Activated CD4-positive, CD25-positive, alpha-beta regulatory T cell treated with anti-CD3 and anti-CD28 coated beads, Interleukin-2, amount 50 U/mL, for 16 hours (primary cell): ENCODE measurements around the gene LRRTM4.

Experiments used
- DNase-seq: peaks from one replicate; pipeline ENCODE4 v3.0.0-alpha.2; 2020; ENCODE audit warnings: low read depth, low spot score

The LRRTM4 gene

GRCh38 chr2:77322431-77322830, 199.7 kb downstream of the LRRTM4 start:
- no peak for DNase-seq

GRCh38 chr2:77314721-77315120, 207.5 kb downstream of the LRRTM4 start:
- DNase-seq: no peak

GRCh38 chr2:77310416-77310815, 211.8 kb downstream of the LRRTM4 start:
- DNase-seq: no peak

- DNase-seq: no peak
These were observed 212.5 kb downstream of the LRRTM4 start for GRCh38 chr2:77309725-77310124.

GRCh38 chr2:77301441-77301840, 220.7 kb downstream of the LRRTM4 start:
- no peak for DNase-seq

- no peak for DNase-seq
These were observed 225.4 kb downstream of the LRRTM4 start for GRCh38 chr2:77296791-77297190.

GRCh38 chr2:77294474-77294873, 227.7 kb downstream of the LRRTM4 start:
- no peak for DNase-seq

GRCh38 chr2:77284353-77284752, 237.8 kb downstream of the LRRTM4 start:
- no peak for DNase-seq

- no peak for DNase-seq
These were observed 250.9 kb downstream of the LRRTM4 start for GRCh38 chr2:77271262-77271661.

GRCh38 chr2:77270433-77270832, 251.7 kb downstream of the LRRTM4 start:
- no peak for DNase-seq

GRCh38 chr2:77268626-77269025, 253.6 kb downstream of the LRRTM4 start:
- DNase-seq: no peak

GRCh38 chr2:77232909-77233425, 289.2 kb downstream of the LRRTM4 start:
- no peak for DNase-seq

GRCh38 chr2:77228391-77228790, 293.8 kb downstream of the LRRTM4 start:
- DNase-seq: no peak

- no peak for DNase-seq
These were observed 311.5 kb downstream of the LRRTM4 start for GRCh38 chr2:77210725-77211124.

GRCh38 chr2:77207331-77207730, 314.8 kb downstream of the LRRTM4 start:
- DNase-seq: no peak

GRCh38 chr2:77201755-77202154, 320.4 kb downstream of the LRRTM4 start:
- DNase-seq: no peak

GRCh38 chr2:77199411-77199810, 322.8 kb downstream of the LRRTM4 start:
- DNase-seq: no peak

GRCh38 chr2:77193858-77194448, 328.2 kb downstream of the LRRTM4 start:
- no peak for DNase-seq

- no peak for DNase-seq
These were observed 329.3 kb downstream of the LRRTM4 start for GRCh38 chr2:77192811-77193289.

GRCh38 chr2:77191665-77192064, 330.5 kb downstream of the LRRTM4 start:
- DNase-seq: no peak

GRCh38 chr2:77190721-77191346, 331.3 kb downstream of the LRRTM4 start:
- DNase-seq: no peak

- DNase-seq: no peak
These were observed 337.1 kb downstream of the LRRTM4 start for GRCh38 chr2:77185052-77185451.

GRCh38 chr2:77179297-77179696, 342.9 kb downstream of the LRRTM4 start:
- no peak for DNase-seq
